HPDE6-E6E7 (cell line): ENCODE measurements around the gene SEC61A2.

Experiments
- DNase-seq: peaks from one replicate; pipeline ENCODE4 v3.0.0; 2011; ENCODE audit warnings: missing footprints; ENCODE audit errors: extremely low spot score

The SEC61A2 gene

DNA sequence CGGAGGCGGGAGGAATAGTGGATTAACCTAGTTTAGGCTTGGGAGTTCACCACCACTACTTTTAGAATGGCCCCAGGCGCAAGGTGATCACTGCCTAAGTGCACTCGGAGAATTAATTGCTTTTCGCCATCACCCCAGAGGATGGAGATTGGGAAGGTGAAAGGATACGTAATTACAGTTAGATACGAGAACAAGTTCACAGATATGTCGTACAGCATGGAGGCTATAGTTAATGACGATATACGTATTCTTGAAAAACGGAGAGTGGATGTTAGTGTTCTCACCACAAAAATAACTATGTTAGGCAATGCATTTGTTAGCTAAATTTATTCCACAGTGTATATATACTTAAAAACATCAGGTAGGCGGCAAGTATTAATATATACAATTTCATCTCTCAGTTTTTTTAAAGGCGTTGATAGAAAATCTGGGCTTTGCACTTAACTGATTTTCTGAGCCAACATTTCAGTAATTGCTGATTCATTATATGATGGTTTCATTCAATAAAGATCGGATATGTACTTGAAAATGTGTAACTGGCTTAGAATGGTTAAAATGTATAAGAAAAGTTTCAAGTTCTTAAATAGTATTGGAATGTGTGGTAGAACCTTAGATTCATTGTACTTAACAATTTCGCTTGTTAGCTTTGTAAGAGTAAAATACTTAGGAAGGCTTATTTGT, 67.2 kb downstream of the SEC61A2 start:
- DNase-seq, result no peak

DNA sequence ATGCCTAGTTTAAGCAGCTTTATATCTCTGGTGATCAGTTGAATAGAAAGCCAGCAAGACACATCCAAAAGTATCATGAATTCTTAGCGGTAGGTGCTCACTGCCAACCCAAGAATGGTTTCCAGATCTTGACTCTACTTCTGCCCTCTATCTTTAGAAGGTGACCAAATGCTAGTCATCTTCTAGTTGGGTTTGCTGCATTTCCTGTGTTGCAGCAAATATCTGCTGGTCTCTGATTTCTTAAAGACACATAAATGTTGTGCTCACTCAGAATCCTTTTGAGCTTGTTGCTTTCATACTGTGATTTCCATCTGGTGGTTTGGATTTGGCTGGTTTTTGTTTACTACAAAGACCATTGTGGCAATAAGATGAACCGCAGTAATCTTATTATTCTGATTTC, 68.7 kb downstream of the SEC61A2 start:
- DNase-seq, result no peak

DNA sequence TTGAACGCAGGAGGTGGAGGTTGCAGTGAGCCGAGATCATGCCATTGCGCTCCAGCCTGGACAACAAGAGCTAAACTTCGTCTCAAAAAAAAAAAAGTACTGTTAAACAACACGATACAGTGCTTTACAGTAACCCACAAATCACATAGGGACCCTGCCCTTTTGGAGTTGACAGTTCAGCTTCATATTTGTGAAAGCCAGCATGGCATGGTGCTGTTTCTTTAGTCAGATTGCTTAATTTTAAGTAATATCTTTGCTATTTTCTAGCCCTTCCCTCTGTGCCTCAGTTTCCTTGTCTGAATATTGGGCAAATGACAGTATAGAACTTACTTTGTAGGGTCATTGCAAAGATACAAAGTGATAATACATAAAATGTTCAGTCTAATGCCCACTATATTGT, 71.4 kb downstream of the SEC61A2 start:
- DNase-seq, result no peak

DNA sequence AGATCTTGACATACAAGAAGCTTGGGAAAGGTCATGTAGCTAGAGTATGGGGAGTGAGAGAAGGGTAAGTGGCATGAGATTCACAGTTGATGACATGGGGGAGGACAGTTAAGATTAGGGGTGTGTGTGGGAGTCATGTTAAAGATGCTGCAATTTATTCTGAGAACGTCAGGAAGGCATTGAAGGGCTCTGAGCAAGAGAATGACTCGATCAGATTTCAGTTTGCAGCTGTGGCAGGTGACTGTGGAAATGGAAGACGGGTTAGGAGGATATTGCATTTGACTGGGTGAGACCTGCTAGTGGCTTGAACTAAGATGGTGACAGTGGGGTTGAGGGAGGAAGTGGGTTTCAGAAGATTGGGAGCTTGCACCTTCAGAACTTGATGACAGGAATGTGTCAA, 72.1 kb downstream of the SEC61A2 start:
- DNase-seq, result no peak

DNA sequence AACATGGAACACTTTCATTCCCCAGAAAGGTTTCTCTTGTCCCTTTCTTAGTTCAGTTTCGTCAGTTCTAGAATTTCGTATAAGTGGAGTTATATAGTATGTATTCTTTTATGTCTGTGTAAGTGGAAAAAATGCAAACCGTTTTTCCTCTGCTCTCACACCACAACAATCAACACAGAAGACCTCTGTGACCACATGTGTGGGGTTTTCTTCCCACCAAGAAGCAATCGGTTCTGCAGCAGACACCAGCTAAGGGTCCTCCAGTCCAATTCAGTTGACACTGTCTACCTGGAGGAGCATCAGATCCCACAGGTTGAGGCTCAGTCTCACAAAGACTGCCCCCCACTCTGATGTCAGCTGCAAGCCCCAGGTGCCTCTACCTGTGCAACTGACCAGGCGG, 72.7 kb downstream of the SEC61A2 start:
- DNase-seq, result no peak

DNA sequence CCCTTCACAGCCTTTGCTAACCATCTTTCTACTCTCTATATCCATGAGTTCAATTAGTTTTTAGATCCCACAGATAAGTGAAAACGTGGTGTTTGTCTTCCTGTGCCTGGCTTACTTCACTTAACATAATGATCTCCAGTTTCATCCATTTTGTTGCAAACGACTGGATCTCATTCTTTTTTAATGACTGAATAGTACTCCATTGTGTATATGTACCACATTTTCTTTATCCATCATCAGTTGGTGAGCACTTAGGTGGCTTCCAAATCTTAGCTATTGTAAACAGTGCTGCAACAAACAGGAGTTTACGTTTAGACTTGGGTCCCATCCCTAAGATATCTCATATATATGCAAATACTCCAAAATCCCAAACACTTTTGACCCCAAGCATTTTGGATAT, 75.6 kb downstream of the SEC61A2 start:
- DNase-seq, result no peak

GRCh38 chr10:12207114-12207513, 77.6 kb downstream of the SEC61A2 start:
- DNase-seq, result no peak

GRCh38 chr10:12208460-12208859, 79.0 kb downstream of the SEC61A2 start:
- no peak for DNase-seq

GRCh38 chr10:12212454-12212853, 83.0 kb downstream of the SEC61A2 start:
- DNase-seq, result no peak

GRCh38 chr10:12213621-12214020, 84.1 kb downstream of the SEC61A2 start:
- DNase-seq, result no peak

DNA sequence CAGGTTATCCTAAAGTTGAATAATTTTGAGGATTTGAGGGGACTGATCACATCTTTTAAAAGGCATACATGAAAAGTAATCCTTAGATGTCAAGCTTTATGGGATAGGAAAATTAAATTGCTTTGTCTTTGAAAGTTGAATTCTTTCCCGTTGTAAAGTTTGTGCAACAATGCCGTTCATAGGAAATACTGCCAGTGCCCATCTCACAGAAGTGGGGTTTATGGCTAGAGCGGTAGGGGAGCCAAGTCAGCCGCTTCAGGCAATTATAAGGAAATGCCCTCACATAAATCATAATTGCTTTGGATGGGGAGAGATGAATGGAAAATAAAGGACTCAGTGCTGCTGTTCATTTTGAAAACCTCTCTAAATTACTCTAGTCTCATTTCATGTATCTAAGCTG, 84.6 kb downstream of the SEC61A2 start:
- DNase-seq, result no peak

GRCh38 chr10:12214763-12215218, 85.3 kb downstream of the SEC61A2 start:
- DNase-seq, result no peak
